GM21576 (cell line): ENCODE measurements around the gene PRR14.
A peak's percentile ranks its signal among the peaks of the same experiment; 100 is the strongest.
"Not testable (repeated sequence)": the region's sequence is repeated elsewhere in the genome, so short reads cannot be mapped to it uniquely, and the experiment has no call there.

Experiments
- ATAC-seq: cut with Tn5 transposase; IDR thresholded peaks from one replicate; pipeline ENCODE4 v1.9.1; 2021; ENCODE audit warnings: mild to moderate bottlenecking, moderate library complexity; ENCODE audit not compliant: unreplicated experiment

Gene PRR14

DNA sequence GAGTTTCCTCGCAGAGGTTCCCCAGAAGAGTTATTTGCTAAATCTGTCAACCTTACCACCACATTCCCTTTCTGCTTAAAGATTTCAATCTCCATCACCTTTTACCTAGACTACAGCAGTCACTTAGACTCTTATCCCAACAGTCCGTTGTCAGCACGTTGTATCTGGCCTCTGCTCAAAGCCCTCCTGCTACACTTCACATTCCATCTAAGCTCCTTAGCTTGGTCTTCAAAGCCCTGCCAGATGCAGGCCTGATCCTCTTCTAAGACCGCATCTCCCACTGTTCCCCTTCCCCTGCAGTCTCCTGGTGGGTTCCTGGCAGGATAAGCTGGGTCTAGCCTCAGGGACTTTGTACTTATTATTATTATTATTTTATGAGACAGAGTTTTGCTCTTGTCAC is 37.9 kb downstream of the PRR14 start:
- ATAC-seq, result no peak

GRCh38 chr16:30691907-30692306 is 41.1 kb downstream of the PRR14 start:
- ATAC-seq, result no peak

- ATAC-seq, result no peak
Measured at GRCh38 chr16:30692396-30693064, 41.8 kb downstream of the PRR14 start.

DNA sequence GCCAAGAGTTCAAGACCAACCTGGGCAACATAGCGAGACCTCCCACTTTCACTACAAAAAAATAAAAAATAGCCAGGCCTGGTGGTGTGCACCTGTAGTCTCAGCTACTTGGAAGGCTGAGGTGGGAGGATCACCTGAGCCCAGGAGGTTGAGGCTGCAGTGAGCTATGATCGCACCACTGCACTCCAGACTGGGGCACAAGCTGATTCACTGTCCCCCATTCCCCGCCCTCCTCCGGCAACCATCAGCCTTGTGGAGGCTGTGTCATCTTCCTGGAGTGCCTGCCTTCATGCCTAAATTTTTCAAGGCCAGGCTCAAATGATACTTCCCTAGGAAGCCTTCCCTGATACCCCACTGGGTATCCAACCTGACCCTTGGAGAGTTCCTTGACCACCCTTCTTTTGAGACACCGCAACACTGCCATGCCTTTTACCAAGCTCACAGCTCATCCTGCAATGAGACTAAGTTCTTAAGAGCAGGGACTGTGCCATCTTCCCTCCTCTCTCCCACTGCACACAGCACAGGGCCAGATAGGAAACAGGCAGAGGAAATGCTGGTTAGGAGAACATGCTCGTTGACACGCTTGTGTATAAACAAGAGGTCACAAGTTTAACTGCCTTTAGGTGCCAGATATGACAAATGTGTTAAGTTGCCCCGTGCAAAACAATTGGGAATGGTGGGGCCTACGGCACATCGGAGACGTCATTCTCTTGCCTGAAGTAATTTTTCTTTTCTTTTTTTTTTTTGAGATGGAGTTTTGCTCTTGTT is 44.4 kb downstream of the PRR14 start:
- ATAC-seq, result no peak

- not testable (repeated sequence) for ATAC-seq
Measured at GRCh38 chr16:30696646-30697045, 45.9 kb downstream of the PRR14 start.

DNA sequence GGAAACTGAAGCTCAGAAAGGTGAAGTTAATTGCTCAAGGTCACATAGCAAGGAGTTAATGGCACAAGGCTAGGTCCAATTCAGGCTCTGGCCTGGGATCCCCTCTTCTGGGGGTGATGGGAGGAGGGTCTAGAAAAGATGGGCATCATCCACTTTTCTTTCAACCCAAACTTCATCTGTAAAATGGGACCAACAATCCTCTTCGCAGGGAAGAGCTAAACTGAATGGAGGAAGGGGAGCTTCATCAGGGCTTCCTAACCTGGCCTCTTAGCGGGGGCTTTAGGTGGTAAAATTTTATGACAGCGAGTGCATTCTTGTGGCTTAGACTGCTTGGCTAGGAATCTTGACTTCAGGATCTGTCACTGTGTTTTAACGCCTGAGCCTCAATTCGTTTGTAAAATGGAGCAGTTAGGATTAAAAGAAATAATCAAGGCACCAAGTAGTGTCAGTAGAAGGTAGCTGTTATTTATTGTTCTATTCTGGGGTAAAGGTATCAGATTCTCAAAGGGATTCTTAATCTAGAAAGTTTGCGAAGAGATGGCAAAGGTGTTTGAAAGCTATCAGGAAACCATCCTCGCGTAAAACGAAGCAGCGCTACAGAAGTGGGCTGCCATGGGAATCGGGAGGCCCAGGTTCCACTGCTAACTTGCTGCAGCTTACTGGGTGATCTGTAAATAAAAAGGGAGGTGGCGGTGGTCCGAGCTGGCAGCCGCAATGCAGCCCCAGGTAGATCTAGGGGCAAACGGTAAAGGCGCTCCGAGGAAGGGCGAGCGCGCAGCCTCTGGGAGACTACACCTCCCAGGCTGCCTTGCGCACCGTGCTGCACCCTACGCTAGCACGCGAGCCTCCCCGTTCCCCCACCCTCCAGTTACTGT is 46.7 kb downstream of the PRR14 start:
- peak; percentile 73 for ATAC-seq

DNA sequence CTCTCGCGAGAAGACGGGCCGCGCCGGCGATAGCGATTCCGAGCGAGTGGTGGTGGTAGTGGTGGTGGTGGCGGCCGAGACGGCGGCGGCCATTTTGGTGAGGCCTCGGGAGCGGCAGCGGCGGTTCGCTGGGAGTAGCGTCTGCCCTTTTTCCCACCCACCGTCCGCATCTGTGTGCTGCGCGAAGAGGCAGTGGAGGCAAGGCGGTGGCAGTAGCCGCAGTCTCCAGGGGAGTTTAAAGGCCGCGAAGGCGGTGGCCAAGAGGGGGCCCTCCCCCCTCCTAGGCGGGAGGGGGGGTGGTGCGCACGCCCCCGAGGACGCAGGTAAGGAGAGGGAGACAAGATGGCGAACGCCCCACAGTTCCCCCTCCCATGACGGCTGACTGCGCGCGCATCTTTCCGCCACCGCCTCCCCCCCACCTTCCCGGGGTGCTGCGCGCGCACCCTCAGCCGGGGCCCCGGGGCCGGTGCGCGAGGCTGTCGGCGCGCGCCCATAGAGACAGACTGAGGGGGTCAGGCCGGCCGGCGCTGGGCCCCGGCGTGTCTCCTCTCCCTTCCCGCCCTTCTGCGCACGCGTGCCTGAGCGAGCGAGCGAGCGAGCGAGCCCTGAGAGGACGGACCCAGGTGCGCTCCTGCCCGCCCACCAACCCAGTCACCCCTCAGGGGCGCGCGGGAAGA is 47.5 kb downstream of the PRR14 start:
- ATAC-seq, result peak; percentile 54

DNA sequence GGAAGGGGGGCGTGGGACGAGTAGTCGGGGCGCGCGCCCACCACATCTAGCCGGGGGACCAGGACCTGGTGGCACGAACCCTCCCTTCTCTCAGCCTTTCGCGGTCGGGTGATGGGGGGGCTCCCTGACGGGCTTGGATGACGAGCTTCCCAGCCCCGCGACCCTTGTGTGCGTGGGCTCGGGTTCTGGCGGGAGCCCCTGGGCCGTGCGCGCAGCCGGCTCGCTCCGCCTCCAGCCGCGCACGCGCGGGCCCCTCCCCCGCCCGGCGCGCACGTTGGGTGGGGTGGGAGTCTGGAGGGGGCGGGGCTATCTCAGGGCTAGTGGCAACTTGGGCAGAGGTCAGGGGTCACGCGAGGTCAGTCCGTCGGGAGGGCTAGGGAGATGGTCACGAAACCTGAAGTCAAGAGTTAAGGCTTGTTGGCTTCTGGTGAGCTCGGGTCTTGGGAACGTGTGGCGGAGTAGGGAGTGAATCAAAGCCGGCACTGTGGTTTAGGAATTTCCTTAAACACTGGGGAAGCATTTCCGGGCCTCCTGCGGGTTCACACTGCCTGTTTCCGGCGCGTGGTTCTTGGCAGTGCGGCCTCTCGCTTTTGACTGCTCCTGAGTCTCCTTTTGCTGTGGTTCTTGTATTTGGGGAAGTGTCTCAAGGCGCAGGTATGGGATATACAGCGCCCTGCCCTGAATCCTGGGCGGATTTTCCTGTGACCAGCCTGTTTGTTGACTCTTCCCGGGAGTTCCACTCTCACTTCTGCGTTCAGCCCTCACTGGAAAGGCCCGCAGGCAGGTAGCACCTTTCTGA is 48.3 kb downstream of the PRR14 start, which contains the start of gene SRCAP:
Gene SRCAP, plus strand, starts transcription at position 356 of the 799 bp plus-strand sequence. CDS start 1,654 bp downstream, outside the sequence.
- peak; percentile 27 for ATAC-seq

DNA sequence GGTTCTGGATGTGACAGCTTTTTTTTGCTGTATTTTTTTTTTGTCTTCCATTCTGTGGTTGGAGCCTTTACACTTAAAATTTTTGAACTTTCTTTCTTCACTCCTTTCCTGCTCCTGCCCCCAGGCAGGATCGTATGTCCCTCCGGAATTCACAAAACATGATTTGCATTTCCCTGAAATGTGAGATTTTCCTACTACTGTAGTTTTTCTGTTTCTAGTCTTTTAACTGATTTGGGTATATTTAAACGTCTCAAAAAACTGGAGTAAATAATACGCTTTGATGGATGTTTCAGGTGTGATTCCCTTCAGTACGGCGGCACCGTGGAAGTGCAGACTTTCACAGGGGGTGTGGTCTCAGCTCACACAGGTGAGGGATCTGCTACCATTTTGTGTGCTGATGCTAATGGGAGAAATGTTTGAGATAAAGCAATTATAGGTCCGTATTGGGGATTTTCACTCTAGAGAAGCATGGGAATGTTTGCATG is 48.9 kb downstream of the PRR14 start:
- ATAC-seq, result no peak

- no peak for ATAC-seq
Measured at GRCh38 chr16:30700491-30700890, 49.7 kb downstream of the PRR14 start.

GRCh38 chr16:30700971-30701370 is 50.2 kb downstream of the PRR14 start:
- ATAC-seq, result no peak

DNA sequence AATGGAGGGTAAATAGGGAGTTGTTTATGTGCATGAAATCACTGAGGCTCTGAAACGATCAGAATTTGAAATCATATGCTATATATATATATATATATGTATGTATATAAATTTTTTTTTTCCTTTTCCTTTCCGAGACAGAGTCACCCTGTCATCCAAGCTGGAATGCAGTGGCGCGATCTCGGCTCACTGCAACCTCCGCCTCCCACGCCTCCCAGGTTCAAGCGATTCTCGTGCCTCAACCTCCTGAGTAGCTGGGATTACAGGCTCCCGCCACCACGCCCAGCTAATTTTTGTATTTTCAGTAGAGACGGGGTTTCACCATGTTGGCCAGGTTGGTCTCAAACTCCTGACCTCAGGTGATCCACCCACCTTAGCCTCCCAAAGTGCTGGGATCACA is 52.3 kb downstream of the PRR14 start:
- not testable (repeated sequence) for ATAC-seq

DNA sequence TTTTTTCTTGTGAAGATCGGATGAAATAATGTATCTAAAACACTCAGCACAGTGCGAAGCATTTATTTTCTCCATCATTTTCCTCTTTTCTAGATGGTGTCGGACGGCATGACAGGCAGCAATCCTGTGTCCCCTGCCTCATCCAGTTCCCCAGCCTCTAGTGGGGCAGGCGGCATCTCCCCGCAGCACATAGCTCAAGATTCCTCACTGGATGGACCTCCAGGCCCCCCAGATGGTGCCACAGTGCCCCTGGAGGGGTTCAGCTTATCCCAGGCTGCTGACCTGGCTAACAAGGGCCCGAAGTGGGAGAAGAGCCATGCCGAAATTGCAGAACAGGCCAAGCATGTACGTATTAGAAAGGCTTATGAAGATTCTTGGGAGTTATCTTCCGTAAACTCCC is 53.2 kb downstream of the PRR14 start:
- no peak for ATAC-seq
